ENCODE data around the gene CARM1. TPM values are rescaled to one million over a fixed set of nuclear protein-coding genes. Genes with fewer than 3 reads are reported as not detected.
A peak's percentile ranks its signal among the peaks of the same experiment; 100 is the strongest.

The CARM1 gene
- total and polyA plus RNA-seq, 2 of the 13 experiments (the other 11 are each of a cell fraction or from before 2014, with no cell fraction given): 27.6 to 55.8 TPM

DNA sequence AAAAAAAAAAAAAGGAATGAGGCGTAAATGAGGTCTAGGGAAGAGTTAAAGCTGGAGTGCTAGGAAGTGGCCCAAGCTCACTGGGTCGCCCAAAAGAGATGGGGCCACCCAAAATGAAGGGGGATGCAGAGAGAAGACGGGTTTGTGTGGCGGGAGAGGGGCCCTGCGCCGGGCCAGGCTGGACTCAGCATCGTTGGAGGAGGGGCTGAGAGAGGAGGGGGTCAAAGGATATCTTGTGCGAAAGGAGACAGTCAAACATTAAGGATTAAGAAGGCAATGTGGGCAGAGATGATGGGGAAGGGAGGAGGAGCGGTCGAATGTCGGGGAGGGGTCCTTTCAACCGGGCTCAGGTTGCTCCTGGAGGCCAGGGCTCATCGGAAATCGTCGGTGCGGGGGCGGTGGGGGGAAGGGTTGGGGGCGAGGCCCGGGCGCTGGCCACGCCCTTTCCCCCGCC, 825 bp upstream of the CARM1 start (continued):
- TF ChIP-seq GTF3A (CRISPR knock-in tag; conservative IDR thresholded peaks at IDR 0.05) (no peak), ZNF33B (CRISPR knock-in tag; IDR thresholded peaks at IDR 0.05) (no peak), ATF3 (CRISPR knock-in tag; IDR thresholded peaks at IDR 0.05) (no peak), ZNF329 (CRISPR knock-in tag; IDR thresholded peaks at IDR 0.05; ENCODE audit: low read depth) (no peak), BCL3 (CRISPR knock-in tag; IDR thresholded peaks at IDR 0.05) (no peak), ZNF225 (CRISPR knock-in tag; IDR thresholded peaks at IDR 0.05) (no peak), SOX13 (IDR thresholded peaks at IDR 0.05) (no peak), SOX13 (CRISPR knock-in tag; conservative IDR thresholded peaks at IDR 0.05 in 1 of 2, IDR thresholded peaks at IDR 0.05 in 1 of 2) (no peak; a peak in 1 of 4 replicates), ZBTB7A (CRISPR knock-in tag; IDR thresholded peaks at IDR 0.05) (peak; percentile 35; the same call in 1 of the 2 replicates), RARA (CRISPR knock-in tag; IDR thresholded peaks at IDR 0.05) (no peak), ZFP90 (CRISPR knock-in tag; IDR thresholded peaks at IDR 0.05; ENCODE audit: borderline replicate concordance) (0 out of 2 replicates have a peak, but pooled peaks have one; percentile 12), ZBTB2 (CRISPR knock-in tag; IDR thresholded peaks at IDR 0.05; ENCODE audit: low read depth) (no peak), ZXDC (CRISPR knock-in tag; IDR thresholded peaks at IDR 0.05) (no peak)
- TF ChIP-seq, protein P1, sequence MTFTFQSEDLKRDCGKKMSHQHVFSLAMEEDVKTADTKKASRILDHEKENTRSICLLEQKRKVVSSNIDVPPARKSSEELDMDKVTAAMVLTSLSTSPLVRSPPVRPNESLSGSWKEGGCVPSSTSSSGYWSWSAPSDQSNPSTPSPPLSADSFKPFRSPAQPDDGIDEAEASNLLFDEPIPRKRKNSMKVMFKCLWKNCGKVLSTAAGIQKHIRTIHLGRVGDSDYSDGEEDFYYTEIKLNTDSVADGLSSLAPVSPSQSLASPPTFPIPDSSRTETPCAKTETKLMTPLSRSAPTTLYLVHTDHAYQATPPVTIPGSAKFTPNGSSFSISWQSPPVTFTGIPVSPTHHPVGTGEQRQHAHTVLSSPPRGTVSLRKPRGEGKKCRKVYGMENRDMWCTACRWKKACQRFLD (CRISPR knock-in tag; IDR thresholded peaks at IDR 0.05; ENCODE audit: borderline replicate concordance): no peak
- TF ChIP-seq, protein P2, sequence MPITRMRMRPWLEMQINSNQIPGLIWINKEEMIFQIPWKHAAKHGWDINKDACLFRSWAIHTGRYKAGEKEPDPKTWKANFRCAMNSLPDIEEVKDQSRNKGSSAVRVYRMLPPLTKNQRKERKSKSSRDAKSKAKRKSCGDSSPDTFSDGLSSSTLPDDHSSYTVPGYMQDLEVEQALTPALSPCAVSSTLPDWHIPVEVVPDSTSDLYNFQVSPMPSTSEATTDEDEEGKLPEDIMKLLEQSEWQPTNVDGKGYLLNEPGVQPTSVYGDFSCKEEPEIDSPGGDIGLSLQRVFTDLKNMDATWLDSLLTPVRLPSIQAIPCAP (CRISPR knock-in tag; IDR thresholded peaks at IDR 0.05; ENCODE audit: low read depth): no peak
- TF ChIP-seq, protein P3, sequence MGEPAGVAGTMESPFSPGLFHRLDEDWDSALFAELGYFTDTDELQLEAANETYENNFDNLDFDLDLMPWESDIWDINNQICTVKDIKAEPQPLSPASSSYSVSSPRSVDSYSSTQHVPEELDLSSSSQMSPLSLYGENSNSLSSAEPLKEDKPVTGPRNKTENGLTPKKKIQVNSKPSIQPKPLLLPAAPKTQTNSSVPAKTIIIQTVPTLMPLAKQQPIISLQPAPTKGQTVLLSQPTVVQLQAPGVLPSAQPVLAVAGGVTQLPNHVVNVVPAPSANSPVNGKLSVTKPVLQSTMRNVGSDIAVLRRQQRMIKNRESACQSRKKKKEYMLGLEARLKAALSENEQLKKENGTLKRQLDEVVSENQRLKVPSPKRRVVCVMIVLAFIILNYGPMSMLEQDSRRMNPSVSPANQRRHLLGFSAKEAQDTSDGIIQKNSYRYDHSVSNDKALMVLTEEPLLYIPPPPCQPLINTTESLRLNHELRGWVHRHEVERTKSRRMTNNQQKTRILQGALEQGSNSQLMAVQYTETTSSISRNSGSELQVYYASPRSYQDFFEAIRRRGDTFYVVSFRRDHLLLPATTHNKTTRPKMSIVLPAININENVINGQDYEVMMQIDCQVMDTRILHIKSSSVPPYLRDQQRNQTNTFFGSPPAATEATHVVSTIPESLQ (CRISPR knock-in tag; conservative IDR thresholded peaks at IDR 0.05): no peak
